Measurements from ENCODE around the gene SLC10A7.

GRCh38 chr4:146247356-146247755, 274.4 kb downstream of the SLC10A7 start:
- TF ChIP-seq CTCF (IDR thresholded peaks at IDR 0.05): no peak
- no peak for TF ChIP-seq POLR2AphosphoS5 (IDR thresholded peaks at IDR 0.05)
- no peak for TF ChIP-seq EP300 (IDR thresholded peaks at IDR 0.05)
- no peak for TF ChIP-seq POLR2A (IDR thresholded peaks at IDR 0.05)
